HG03066 (cell line): ENCODE measurements around the gene DDX60.
A peak's percentile ranks its signal among the peaks of the same experiment; 100 is the strongest.
"Not testable (repeated sequence)": the region's sequence is repeated elsewhere in the genome, so short reads cannot be mapped to it uniquely, and the experiment has no call there.

ENCODE experiments used
- ATAC-seq: cut with Tn5 transposase; IDR thresholded peaks from one replicate; pipeline ENCODE4 v1.9.1; 2021; ENCODE audit warnings: low read depth; ENCODE audit not compliant: unreplicated experiment

DDX60 gene, protein sequence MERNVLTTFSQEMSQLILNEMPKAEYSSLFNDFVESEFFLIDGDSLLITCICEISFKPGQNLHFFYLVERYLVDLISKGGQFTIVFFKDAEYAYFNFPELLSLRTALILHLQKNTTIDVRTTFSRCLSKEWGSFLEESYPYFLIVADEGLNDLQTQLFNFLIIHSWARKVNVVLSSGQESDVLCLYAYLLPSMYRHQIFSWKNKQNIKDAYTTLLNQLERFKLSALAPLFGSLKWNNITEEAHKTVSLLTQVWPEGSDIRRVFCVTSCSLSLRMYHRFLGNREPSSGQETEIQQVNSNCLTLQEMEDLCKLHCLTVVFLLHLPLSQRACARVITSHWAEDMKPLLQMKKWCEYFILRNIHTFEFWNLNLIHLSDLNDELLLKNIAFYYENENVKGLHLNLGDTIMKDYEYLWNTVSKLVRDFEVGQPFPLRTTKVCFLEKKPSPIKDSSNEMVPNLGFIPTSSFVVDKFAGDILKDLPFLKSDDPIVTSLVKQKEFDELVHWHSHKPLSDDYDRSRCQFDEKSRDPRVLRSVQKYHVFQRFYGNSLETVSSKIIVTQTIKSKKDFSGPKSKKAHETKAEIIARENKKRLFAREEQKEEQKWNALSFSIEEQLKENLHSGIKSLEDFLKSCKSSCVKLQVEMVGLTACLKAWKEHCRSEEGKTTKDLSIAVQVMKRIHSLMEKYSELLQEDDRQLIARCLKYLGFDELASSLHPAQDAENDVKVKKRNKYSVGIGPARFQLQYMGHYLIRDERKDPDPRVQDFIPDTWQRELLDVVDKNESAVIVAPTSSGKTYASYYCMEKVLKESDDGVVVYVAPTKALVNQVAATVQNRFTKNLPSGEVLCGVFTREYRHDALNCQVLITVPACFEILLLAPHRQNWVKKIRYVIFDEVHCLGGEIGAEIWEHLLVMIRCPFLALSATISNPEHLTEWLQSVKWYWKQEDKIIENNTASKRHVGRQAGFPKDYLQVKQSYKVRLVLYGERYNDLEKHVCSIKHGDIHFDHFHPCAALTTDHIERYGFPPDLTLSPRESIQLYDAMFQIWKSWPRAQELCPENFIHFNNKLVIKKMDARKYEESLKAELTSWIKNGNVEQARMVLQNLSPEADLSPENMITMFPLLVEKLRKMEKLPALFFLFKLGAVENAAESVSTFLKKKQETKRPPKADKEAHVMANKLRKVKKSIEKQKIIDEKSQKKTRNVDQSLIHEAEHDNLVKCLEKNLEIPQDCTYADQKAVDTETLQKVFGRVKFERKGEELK (N-terminal part only)

DNA sequence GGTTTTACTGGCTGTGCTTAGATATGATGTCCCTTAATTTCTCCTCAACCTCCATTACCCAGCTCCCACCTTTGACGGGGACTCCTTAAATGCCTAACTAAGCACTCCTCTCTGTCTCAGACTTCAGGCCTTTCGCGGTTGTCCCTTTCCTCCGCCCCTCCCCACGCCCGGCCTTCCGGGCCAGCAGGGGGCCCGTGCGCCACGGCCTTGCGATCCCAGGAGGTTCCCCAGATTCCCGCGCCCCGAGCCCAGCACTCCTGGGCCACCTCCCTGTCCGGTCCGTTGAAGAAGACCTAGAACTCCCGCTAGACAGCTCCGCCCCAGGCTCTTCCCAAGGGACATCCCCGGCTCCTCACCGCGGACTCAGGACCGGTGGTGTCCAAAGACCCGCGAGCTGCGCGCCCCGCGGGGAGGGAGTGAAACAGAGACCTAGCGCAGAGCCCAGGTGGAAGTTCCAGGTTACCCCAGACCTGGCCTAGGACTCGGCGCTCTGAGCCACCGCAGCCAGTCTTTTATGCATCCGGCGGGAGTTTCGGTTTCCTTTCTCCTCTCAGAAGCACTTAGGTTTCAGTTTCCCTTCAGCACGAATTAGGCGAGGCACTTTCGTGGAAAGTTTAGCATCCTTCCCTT, at the start of gene DDX60:
Gene DDX60, minus strand, starts transcription at position 487 of the 630 bp plus-strand sequence. CDS start 7,493 bp downstream, outside the sequence.
- ATAC-seq = peak; percentile 97

DNA sequence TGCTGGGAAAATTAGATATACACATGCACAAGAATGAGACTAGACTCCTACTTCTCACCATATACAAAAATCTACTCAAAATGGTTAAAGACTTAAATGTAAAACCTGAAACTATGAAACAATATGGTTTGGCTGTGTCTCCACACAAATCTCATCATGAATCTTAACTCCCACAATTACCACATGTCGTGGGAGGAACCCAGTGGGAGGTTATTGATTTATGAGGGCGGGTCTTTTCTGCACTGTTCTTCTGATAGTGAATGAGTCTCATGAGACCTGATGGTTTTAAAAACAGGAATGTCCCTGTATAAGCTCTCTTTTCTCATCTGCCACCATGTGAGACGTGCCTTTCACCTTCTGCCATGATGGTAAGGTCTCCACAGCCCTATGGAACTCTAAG, 48.5 kb upstream of the DDX60 start:
- ATAC-seq = no peak

DNA sequence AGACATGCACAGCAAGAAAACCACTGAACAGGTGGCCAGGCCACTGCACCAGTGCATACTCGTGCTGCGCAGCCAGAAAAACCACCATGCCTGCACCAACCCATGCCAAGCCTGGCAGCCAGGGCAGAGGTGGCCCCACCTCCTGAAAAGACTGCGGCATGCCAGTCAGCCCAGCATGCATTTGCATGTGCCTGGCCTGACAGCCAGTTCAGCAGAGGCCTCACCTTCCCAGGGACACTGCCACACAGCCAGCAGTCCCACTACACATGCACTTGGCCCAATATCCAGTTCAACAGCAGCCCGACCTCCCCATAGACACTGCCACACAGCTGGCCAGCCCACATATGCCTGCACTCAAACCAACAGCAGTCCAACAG, 43.5 kb upstream of the DDX60 start:
- no peak for ATAC-seq

DNA sequence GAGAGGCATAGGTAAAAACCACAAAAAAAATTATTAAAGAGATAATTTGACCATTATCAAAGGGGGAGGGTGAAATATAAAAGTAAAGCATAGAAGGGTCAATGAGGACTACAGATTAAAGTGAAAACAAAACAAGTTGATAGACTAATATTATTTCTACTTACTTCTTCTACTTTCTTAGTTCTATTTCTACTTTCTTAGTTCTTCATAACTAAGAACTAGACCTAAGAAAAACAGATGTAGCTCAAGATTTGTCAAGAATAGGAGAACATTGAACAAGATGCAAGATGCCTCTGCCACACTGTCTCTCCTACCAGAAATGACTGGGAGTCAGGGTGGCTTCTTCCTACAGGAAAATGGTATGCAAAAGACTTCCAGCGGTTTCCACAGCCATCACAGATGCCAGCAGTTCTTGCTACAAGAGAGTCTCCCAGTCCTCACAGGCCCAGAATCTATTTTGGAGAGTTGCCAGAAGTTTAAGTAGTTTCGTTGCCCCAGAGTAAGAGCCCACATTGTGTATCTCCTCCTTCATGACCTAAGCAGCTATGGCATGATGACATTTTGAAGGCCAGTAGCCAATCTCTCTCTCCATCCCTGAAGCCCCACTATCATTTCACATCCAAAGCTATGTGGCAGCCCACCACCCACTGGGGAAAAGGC, 42.9 kb upstream of the DDX60 start:
- ATAC-seq = no peak

DNA sequence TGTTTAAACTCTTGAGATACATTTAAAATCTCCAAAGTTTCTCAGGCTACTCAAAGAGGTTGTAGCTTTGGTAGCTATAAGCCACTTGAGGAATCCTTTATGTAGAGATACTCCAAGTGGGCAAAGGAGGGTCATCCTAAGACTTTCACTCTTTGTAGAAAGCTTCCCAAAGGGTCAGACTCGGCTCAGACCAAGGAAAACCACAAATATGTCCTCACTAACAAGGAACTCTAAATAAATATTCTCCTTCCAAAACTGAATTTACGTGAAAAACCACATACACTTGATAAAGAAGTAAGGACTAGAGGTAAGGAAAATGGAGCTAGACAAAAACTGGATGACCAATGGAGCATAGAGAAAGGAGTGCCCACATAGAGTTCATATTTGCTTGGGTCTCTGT, 41.7 kb upstream of the DDX60 start:
- no peak for ATAC-seq

DNA sequence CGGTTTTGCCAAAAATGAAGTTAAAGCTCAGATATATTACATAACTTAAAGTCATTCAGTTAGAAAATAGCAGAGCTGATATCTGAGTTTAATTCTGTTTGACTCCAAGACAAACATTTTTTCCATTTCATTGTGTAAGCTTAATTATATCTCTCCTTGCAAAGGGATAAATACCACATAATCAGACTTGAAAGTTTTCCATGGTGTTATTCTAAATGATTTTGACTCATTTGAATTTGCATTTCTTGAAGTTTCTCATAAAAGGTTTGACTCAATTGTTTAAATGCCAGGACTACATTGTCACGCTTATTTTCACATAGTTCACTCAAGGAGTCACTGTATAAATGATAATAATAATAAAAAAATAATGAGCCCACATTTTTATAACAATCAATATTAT, 39.4 kb upstream of the DDX60 start:
- no peak for ATAC-seq

DNA sequence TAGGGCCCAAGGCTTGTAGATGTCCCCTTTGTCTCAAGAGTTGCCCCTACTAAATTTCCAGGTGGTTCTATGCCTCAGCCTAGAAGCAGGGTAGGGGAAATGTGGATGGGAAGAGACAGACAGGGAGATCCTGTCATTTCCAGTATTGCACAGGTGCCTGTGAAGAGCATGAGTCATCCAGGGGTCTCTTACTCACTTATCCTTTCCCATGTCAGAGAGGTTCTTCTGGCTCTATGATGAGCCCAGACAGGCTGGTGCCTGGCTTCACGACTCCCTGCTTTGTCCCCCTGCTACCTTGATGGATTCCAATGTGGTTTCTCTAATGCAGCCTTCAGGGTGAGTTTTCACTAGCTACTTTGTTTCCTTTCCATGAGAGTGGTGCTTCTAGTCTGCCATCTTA, 35.2 kb upstream of the DDX60 start:
- no peak for ATAC-seq

DNA sequence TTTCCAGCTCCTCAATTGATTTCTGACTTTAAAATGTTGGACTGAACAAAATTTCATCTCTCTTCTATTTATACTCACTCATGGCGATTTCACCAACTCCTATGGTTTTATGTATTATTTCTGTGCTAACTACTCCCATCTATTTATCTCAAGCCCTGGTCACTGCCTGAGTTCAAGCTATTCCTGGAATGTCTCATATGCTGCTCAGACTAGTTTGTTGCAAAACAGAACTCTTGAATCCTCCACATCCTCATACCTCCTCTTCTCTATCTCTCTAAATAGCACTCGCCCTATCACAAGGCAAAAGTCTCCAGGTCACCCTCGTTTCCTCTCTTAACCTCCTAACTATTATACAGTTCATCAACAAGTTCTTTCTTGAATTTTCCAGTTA, 19.0 kb upstream of the DDX60 start:
- ATAC-seq = no peak

DNA sequence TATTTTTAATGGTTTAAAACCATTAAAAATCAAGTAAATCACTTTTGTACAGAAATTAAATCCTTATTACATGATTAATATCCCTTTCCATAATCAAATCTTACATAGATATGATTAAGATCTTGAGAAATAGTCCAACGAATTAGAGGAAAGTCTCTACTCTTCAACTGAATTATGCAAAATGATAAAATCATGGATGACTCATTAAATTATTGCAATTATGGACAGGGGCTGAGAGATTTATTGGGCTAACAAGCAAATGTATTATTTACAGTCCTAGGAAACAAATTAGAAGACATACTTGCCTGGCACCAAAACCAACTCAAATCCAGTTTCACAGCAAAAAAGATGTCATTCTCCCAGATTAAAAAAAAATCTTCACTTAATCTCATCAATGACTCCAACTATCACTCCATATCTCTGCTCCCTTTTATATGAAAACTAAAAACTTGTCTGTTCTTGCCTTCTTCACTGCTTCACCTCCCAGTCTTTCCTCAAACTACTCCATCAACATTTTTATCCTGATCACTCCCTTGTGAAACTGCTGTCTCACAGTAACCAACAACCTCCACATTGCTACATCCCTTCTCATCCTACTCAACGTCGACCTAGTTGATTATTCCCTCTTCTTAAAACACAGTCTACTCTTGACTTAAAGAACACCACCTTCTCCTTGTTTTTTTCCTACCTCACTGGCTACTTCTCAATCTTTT, 18.4 kb upstream of the DDX60 start:
- ATAC-seq = no peak

DNA sequence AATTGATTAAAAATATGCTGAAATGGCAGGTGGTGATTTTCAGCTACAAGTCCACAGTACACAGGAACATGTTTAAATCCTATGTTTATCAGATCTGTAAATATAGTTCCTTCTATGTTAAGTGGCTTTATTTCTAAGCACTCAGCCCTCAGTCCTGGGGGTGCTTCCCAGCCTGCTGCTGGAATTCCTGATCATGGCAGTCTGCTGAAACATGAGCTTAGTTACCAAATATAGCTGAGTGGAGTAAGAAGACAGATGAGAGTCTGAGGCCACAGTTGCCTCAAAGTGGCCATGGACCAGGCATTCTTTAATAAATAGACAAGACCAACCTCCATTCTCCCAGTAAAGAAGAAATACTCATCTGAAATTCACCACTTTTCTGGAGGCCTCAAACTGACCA, 17.1 kb upstream of the DDX60 start:
- ATAC-seq = no peak

DNA sequence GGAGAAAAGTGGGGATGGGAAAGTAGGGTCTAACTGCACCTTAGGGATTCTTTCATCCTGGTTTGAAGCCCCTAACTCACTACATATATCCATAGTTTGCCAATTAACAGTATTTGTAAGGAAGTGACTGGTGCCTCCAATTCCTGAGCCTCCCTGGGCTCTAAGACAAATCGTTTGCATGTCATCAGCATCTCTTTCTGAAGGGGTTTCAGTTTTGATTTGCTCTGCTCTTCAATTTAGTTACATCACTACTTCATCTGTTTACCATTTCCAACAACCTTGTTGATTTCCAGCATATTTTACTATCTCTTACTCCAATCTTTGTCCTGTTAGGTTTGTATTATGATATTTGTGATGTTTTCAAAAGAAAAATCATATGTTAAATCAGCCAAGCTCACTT, 15.5 kb upstream of the DDX60 start:
- no peak for ATAC-seq

DNA sequence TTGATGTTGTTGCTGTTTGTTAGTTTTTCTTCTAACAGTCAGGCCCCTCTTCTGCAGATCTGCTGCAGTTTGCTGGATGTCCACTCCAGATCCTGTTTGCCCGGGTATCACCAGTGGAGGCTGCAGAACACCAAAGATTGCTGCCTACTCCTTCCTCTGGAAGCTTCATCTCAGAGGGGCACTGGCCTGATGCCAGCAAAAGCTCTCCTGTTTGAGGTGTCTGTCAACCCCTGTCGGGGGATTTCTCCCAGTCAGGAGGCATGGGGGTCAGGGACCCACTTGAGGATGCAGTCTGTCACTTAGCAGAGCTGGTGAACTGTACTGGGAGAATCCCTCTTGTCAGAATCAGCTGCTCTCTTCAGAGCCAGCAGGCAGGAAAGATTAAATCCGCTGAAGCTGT, 12.0 kb upstream of the DDX60 start:
- not testable (repeated sequence) for ATAC-seq

DNA sequence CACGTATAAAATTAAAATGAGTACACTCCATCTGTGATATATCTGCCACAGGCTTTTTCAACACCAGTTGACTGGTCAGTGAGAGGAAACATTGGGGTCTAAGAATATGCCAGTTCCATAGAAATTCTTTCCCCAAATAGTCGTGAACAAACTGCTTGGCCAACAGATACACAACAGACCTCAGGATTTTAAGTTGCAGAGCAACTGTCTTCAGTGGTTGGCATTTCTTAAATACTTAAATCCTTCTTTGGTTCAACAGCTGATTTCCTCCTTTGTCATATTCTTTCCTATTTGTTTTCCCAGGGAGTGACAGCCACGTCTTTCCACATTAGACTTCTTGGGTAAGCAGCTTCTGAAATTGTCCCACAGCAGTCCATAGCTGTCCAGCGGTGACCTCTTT, 7.0 kb upstream of the DDX60 start:
- ATAC-seq = no peak

DNA sequence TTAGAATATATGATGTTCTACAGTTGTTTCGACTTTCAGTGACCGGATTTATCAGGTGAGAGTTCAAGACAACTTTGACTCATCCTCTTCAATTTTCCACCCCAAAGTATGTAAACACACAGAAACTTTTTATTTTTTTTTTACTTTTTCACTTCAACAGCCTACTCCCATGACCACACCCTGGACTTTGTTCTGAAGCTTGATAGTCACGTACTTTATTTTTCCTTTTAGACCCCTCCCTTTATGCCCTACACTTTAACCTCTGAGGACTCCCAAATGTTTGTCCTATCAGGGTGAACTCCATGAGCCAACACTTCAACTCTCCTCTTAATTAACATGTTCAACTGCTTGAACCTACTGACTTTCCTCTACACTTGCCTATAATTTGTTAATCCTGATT, 2.5 kb upstream of the DDX60 start:
- ATAC-seq = no peak

DNA sequence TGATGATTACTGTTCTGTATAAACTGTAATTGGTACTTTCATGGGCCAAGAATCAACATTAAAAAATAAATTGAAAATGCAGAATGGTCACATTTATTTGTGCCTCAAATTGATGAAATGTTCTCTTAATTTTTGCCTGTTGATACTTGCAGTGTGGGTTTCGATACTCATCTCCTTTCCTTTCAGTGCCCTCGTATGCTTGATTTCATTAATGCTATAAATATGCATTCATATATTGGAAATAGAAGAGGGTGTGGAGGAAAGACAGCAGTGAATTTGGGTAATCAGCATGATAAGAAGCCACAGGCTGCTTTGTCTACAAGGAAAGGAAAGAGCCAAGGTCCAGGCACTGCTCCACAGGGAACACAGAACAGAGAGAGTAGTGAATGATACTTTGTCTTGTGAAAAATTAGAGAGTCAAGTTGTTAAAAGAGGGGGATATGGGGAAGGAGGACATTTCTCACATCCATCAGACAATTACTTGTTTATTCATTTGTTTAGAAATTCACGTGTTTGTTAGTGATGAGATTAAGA, 1.0 kb upstream of the DDX60 start:
- no peak for ATAC-seq

DNA sequence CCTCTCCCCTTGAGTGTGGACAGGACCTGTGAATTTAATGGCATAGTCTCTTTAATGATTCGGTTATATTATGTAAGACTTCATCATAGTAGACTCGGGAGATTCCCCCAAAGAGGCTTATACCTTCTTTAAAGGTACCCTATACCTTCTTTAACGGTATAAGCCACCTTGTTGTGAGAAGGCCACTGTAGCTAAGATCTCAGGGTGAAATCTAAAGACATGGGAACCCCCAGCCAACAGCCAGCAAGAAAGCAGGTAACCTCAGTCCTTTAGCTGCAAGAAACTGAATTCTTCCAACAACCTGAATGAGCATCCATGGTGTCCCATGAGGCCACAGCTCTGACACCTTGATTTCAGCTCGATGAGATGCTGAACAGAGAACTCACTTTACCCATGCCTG, 931 bp downstream of the DDX60 start:
- no peak for ATAC-seq

DNA sequence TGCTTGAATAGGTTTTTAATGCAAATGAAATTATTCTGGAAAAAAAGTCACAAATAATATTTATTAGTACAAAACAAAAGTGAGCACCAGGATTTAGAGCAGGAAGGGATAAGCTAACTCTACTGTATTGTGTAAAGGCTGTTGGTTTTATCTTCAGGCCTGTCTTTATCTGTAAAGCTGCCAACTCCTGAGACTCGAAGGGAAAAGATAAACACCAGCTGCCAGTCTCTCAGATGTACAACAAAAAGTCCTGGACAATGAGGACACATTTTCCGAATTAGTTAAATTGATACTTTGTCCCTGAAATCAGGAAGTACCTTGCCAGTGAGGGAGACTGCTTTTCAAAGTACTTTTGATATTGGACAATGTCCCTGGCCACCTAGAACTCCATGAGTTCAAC, 8.8 kb downstream of the DDX60 start:
- no peak for ATAC-seq

DNA sequence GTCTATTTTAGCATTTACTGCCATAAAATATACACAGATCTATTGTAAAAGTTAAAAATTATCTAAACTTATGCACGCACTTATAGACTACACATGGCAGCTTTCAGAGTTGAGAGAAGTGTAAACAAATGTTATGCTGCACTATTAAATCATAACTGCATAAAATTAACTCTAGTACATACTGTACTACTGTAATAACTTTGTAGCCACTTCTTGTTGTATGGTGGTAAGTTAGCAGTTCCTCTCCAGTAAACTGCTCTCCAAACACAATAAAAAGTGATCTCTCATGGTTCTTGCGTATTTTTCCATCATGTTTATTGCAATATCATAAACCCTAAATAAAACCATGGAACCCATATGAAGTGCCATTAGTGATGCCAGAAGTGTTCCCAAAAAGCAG, 9.6 kb downstream of the DDX60 start:
- ATAC-seq = no peak

DNA sequence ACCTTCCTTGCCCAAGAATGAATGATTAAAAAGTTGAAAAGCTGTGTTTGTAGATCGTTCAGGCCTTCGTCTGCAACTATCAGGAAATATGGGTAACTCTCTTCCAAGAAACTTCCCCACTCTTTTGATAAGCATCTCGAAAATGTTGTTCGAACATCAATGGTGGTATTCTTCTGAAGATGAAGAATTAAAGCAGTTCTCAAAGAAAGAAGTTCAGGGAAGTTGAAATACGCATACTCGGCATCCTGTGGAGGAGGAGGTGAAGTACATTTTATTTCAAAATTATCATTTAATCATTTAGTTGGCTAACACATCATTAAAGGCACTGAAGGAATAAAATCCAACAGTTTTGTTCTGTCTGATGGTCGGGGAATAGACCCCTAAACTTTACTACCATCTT, 12.1 kb downstream of the DDX60 start:
- no peak for ATAC-seq
